ENCODE measurements around the gene AGBL4.

The AGBL4 gene

GRCh38 chr1:48931506-48932192, 1092.1 kb downstream of the AGBL4 start (continued):
- TF ChIP-seq, protein P1, sequence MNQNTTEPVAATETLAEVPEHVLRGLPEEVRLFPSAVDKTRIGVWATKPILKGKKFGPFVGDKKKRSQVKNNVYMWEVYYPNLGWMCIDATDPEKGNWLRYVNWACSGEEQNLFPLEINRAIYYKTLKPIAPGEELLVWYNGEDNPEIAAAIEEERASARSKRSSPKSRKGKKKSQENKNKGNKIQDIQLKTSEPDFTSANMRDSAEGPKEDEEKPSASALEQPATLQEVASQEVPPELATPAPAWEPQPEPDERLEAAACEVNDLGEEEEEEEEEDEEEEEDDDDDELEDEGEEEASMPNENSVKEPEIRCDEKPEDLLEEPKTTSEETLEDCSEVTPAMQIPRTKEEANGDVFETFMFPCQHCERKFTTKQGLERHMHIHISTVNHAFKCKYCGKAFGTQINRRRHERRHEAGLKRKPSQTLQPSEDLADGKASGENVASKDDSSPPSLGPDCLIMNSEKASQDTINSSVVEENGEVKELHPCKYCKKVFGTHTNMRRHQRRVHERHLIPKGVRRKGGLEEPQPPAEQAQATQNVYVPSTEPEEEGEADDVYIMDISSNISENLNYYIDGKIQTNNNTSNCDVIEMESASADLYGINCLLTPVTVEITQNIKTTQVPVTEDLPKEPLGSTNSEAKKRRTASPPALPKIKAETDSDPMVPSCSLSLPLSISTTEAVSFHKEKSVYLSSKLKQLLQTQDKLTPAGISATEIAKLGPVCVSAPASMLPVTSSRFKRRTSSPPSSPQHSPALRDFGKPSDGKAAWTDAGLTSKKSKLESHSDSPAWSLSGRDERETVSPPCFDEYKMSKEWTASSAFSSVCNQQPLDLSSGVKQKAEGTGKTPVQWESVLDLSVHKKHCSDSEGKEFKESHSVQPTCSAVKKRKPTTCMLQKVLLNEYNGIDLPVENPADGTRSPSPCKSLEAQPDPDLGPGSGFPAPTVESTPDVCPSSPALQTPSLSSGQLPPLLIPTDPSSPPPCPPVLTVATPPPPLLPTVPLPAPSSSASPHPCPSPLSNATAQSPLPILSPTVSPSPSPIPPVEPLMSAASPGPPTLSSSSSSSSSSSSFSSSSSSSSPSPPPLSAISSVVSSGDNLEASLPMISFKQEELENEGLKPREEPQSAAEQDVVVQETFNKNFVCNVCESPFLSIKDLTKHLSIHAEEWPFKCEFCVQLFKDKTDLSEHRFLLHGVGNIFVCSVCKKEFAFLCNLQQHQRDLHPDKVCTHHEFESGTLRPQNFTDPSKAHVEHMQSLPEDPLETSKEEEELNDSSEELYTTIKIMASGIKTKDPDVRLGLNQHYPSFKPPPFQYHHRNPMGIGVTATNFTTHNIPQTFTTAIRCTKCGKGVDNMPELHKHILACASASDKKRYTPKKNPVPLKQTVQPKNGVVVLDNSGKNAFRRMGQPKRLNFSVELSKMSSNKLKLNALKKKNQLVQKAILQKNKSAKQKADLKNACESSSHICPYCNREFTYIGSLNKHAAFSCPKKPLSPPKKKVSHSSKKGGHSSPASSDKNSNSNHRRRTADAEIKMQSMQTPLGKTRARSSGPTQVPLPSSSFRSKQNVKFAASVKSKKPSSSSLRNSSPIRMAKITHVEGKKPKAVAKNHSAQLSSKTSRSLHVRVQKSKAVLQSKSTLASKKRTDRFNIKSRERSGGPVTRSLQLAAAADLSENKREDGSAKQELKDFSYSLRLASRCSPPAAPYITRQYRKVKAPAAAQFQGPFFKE (tag by site-specific recombination; IDR thresholded peaks at IDR 0.05; ENCODE audit: borderline replicate concordance): no peak
- TF ChIP-seq ZIC2 (tag by site-specific recombination; IDR thresholded peaks at IDR 0.05) (no peak), ZBTB17 (tag by site-specific recombination; IDR thresholded peaks at IDR 0.05) (0 out of 2 replicates have a peak, but pooled peaks have one; percentile 24), ZNF335 (tag by site-specific recombination; conservative IDR thresholded peaks at IDR 0.05) (no peak; the same call in 1 of the 2 replicates), ZNF146 (tag by site-specific recombination; IDR thresholded peaks at IDR 0.05) (no peak), ZBTB21 (tag by site-specific recombination; IDR thresholded peaks at IDR 0.05) (0 out of 2 replicates have a peak, but pooled peaks have one; percentile 17), ZNF175 (tag by site-specific recombination; IDR thresholded peaks at IDR 0.05) (no peak), ZNF548 (tag by site-specific recombination; IDR thresholded peaks at IDR 0.05) (no peak), ZBTB10 (tag by site-specific recombination; IDR thresholded peaks at IDR 0.05) (no peak), ZNF776 (tag by site-specific recombination; IDR thresholded peaks at IDR 0.05; ENCODE audit: borderline replicate concordance) (no peak)

DNA sequence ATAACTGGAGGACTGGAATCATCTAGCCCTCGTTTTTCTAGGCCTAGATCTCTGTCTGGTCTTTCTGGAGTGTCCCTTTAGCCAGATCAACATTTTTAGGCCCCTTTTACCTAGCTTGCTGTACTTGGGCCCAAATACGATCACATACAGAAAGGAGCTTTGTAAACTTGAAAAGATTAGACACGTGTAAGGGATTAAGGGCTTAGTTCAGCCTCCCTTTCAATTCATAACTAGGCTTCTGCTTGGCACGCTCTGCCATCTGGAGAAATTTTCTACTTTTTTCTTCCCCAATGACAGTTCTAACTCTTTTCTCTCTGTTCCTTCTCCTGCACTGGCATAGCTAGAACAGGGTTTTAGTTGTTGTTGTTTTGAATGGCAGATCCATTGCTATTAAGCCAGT, 1093.7 kb downstream of the AGBL4 start:
- H3K27ac ChIP-seq (ENCODE audit: extremely low read depth, low read depth, low read length): no peak overlapping the region
- no peaks in the 10 kb centered on the region for H3K9me3 ChIP-seq (ENCODE audit: control insufficient read depth, insufficient read depth, low read depth, low read length)
- CTCF ChIA-PET: no interaction called here
- H3K4me1 ChIP-seq (ENCODE audit: control insufficient read depth, insufficient read depth, low read length): no peaks in the 10 kb centered on the region
- H3K4me3 ChIP-seq (ENCODE audit: low read depth, low read length): no peak overlapping the region
- H3K36me3 ChIP-seq (ENCODE audit: control insufficient read depth in 2 of 2, insufficient read depth in 1 of 2, low read length in 2 of 2): no peaks in the 10 kb centered on the region
- POLR2A ChIA-PET: no interaction called here
- TF ChIP-seq, protein P2, sequence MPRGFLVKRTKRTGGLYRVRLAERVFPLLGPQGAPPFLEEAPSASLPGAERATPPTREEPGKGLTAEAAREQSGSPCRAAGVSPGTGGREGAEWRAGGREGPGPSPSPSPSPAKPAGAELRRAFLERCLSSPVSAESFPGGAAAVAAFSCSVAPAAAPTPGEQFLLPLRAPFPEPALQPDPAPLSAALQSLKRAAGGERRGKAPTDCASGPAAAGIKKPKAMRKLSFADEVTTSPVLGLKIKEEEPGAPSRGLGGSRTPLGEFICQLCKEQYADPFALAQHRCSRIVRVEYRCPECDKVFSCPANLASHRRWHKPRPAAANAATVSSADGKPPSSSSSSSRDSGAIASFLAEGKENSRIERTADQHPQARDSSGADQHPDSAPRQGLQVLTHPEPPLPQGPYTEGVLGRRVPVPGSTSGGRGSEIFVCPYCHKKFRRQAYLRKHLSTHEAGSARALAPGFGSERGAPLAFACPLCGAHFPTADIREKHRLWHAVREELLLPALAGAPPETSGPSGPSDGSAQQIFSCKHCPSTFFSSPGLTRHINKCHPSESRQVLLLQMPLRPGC (tag by site-specific recombination; IDR thresholded peaks at IDR 0.05): no peak
- TF ChIP-seq, protein P3, sequence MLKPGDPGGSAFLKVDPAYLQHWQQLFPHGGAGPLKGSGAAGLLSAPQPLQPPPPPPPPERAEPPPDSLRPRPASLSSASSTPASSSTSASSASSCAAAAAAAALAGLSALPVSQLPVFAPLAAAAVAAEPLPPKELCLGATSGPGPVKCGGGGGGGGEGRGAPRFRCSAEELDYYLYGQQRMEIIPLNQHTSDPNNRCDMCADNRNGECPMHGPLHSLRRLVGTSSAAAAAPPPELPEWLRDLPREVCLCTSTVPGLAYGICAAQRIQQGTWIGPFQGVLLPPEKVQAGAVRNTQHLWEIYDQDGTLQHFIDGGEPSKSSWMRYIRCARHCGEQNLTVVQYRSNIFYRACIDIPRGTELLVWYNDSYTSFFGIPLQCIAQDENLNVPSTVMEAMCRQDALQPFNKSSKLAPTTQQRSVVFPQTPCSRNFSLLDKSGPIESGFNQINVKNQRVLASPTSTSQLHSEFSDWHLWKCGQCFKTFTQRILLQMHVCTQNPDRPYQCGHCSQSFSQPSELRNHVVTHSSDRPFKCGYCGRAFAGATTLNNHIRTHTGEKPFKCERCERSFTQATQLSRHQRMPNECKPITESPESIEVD (tag by site-specific recombination; IDR thresholded peaks at IDR 0.05): no peak
- TF ChIP-seq PBX3 (CRISPR knock-in tag; IDR thresholded peaks at IDR 0.05): no peak
- TF ChIP-seq ZNF561 (tag by site-specific recombination; IDR thresholded peaks at IDR 0.05; ENCODE audit: borderline replicate concordance): no peak
- no peak for TF ChIP-seq ZNF133 (tag by site-specific recombination; IDR thresholded peaks at IDR 0.05)
- TF ChIP-seq ZNF280C (tag by site-specific recombination; IDR thresholded peaks at IDR 0.05): no peak
- TF ChIP-seq PRDM4 (tag by site-specific recombination; IDR thresholded peaks at IDR 0.05): no peak

Data from HEK293 (cell line).